RPMI7951 (cell line): ENCODE measurements around the gene KCNK6. TPM values are rescaled to one million over a fixed set of nuclear protein-coding genes. Genes with fewer than 3 reads are reported as not detected.
"Not testable (repeated sequence)": the region's sequence is repeated elsewhere in the genome, so short reads cannot be mapped to it uniquely, and the experiment has no call there.

ENCODE experiments used
- DNase-seq: peaks from one replicate; pipeline ENCODE4 v3.0.0-alpha.2; 2012; ENCODE audit warnings: low read depth
- total RNA-seq: library from RNA; depleted of rRNA; stranded (reverse); fragments of >200 nt; shearing (Covaris generic); gene quantifications from 2 replicates; pipeline ENCODE4 v1.2.3, GENCODE V29; 2014

KCNK6 gene
- total RNA-seq, 1 experiment from 2014 or later, result 0.12 TPM

GRCh38 chr19:38323291-38323690, 3.6 kb downstream of the KCNK6 start:
- no peak for DNase-seq

GRCh38 chr19:38324431-38324830, 4.8 kb downstream of the KCNK6 start:
- no peak for DNase-seq

DNA sequence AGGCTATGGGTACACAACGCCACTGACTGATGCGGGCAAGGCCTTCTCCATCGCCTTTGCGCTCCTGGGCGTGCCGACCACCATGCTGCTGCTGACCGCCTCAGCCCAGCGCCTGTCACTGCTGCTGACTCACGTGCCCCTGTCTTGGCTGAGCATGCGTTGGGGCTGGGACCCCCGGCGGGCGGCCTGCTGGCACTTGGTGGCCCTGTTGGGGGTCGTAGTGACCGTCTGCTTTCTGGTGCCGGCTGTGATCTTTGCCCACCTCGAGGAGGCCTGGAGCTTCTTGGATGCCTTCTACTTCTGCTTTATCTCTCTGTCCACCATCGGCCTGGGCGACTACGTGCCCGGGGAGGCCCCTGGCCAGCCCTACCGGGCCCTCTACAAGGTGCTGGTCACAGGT, 6.9 kb downstream of the KCNK6 start:
- no peak for DNase-seq

GRCh38 chr19:38329651-38330050, 10.0 kb downstream of the KCNK6 start:
- DNase-seq, result no peak

- DNase-seq, result no peak
Observed at GRCh38 chr19:38331728-38332127, 12.1 kb downstream of the KCNK6 start.

GRCh38 chr19:38333245-38333644, 13.6 kb downstream of the KCNK6 start:
- no peak for DNase-seq

DNA sequence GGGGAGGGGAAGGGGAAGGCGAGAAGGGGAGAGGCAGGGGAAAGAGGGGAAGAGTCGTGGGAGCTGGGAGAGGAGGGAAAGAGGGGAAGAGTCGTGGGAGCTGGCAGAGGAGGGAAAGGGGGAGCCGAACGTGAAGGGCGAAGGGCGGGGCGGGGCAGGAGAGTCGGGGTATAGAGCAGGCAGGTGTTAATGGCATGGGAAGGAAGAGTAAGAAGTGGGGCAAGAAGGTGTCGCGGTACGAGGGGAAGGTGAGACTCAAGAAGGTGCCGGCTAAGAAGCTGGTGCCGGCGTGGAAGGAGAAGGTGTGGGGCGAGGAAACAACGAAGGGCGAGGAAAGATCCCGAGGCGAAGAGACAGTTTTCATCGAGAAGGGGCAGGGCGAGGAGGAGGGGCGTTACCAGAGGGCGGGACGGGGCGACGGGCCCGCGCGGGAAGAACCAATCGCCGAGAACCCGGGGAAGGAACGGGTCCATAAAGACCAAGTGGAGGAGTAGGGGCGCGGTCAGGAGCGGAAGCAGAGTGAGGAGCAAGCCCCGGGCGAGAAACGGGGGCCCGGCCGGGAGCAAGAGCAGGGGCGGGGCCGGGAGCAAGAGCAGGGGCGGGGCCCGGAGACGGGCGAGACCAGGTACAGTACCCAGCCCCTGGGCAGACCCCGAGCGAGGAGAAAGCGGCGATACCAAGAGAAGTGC, 16.4 kb downstream of the KCNK6 start:
- peak; percentile 96 for DNase-seq

DNA sequence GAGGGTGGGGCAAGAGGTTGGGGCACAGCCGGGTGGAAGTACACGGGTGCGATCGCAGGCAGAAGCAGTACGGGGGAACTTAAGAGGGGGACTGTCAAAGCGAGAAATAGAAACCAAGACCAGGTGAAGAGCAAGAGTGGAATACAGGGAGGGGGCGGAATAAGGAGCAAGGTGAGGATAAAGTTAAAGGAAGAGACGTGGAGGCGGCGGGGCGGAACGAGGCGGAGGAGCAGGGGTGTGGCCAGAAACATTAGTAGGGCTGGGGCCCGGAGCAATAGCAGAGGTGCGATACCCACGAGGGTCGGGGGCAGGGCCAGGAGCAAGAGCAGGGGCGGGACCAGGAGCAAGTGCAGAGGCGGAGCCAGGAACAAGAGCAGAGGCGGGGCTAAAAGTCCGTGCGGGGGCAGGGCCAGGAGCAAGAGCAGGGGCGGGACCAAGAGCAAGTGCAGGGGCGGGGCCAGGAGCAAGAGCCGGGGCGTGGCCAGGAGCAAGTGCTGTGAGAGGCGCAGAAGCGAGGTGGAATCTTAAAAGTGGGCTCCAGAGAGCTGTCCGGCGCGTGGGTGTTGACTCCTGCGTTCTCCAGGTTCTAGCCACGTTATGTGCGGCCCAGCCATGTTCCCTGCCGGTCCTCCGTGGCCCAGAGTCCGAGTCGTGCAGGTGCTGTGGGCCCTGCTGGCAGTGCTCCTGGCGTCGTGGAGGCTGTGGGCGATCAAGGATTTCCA, 17.2 kb downstream of the KCNK6 start:
- DNase-seq, result peak; percentile 89

DNA sequence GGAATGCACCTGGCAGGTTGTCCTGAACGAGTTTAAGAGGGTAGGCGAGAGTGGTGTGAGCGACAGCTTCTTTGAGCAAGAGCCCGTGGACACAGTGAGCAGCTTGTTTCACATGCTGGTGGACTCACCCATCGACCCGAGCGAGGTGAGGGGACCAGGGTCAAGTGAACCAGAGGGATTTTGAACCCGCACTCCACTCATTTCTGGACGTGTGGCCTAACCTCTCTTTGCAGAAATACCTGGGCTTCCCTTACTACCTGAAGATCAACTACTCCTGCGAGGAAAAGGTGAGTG, 17.7 kb downstream of the KCNK6 start:
- no peak for DNase-seq

DNA sequence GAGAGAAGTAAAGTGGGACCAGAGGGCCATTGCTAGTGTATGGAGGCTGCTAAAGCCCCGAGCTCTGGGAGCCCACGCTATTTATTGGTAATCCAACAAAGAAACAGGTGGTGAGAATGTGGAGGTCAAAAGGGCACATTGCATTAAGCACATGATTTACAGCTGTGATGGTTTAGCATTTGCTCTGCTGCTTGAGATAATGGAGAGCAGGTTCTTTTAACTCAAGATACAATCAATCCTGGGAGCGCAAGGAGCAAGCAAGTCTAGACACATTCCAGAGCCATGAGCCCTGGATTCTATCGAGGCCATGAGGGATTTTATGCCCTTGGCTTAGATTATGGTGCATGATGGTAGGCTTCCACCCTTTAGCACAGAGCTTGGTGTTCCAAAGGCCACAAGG, 19.4 kb downstream of the KCNK6 start:
- DNase-seq, result not testable (repeated sequence)

DNA sequence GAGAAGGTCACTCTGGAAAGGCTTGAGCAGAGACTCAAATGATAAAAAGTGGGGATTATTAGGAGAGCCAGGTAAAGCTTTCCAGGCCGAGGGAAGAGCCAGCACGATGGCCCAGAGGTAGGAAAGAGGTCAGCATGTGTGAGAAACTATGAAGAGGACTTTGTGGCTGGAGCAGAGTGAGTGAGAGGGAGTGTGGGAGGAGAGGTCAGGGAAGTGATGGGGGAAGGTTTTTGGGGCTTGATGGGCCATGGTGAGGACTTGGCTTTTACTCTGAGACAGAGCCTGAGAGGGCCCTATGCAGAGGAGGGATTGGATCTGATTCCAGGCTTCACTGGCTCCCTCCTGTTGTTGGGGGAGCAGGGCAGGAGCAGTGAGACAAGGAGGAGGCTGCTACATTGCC, 21.3 kb downstream of the KCNK6 start:
- no peak for DNase-seq

GRCh38 chr19:38346837-38347236, 27.2 kb downstream of the KCNK6 start:
- no peak for DNase-seq

GRCh38 chr19:38350883-38351282, 31.2 kb downstream of the KCNK6 start:
- no peak for DNase-seq

DNA sequence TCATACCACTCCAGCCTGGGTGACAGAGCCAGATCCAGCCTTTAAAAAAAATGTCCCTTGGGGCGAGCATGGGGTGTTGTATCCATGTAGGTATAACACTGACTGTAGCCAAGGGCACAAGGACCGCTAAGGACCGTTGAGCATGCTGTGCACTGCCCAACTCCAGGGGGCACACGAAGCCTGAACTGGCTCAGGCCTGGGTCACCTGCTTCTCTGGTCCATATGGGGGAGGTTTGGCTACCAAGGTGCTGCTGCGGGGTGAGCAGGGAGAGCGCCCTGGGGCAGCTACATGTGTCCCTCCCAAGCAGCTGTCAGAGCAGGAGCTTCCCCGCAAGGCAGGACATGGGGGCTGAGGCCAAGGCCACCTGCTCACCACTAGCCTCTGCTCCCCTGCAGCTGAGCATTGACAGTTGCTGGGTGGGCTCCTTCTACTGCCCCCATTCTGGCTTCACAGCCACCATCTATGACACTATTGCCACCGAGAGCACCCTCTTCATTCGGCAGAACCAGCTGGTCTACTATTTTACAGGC, 32.3 kb downstream of the KCNK6 start:
- DNase-seq, result no peak

- DNase-seq, result no peak
Observed at GRCh38 chr19:38352611-38353010, 33.0 kb downstream of the KCNK6 start.

GRCh38 chr19:38355728-38356725, 36.4 kb downstream of the KCNK6 start:
- no peak for DNase-seq

- DNase-seq, result no peak
Observed at GRCh38 chr19:38358071-38358470, 38.4 kb downstream of the KCNK6 start.

GRCh38 chr19:38359242-38360021, 39.8 kb downstream of the KCNK6 start:
- no peak for DNase-seq

- DNase-seq, result no peak
Observed at GRCh38 chr19:38360351-38360750, 40.7 kb downstream of the KCNK6 start.

- no peak for DNase-seq
Observed at GRCh38 chr19:38360839-38361631, 41.4 kb downstream of the KCNK6 start.
